HEK293 (cell line): ENCODE results near the gene SIN3A.

Experiments used
- CTCF ChIA-PET: fragments of 350-600 bp; formaldehyde crosslinking; extraction: SDS; loops from one replicate; lab custom pipeline; 2021; ENCODE audit warnings: antibody characterized with exemption; lab: Yijun Ruan, JAX
- POLR2A ChIA-PET: fragments of 300-600 bp; formaldehyde crosslinking; extraction: SDS; loops from one replicate; lab custom pipeline; 2020; ENCODE audit warnings: antibody characterized with exemption, inconsistent platforms; lab: Yijun Ruan, JAX
- H3K27ac ChIP-seq: fragments of 200-500 bp; sonication (Bioruptor generic); 2 replicates; pipeline ENCODE4 v1.5.1; 2014; ENCODE audit warnings: low read depth, low read length, control low read depth, inconsistent platforms; ENCODE audit errors: extremely low read depth
- H3K36me3 ChIP-seq, 2 experiments: fragments of 200-500 bp in 1 of 2; sonication (Bioruptor generic) in 1 of 2; 1 replicate in 1 of 2; 2 replicates in 1 of 2; pipeline ENCODE4 v1.5.1; 2014 to 2017; ENCODE audit warnings: inconsistent platforms in 2 of 2, low read length in 2 of 2; ENCODE audit not compliant: control insufficient read depth in 2 of 2, insufficient read depth in 1 of 2
- H3K4me1 ChIP-seq: fragments of 200-500 bp; sonication (Bioruptor generic); 2 replicates; pipeline ENCODE4 v1.5.1; 2014; ENCODE audit warnings: mild to moderate bottlenecking, low read length, inconsistent platforms; ENCODE audit not compliant: control insufficient read depth, insufficient read depth
- H3K4me3 ChIP-seq: 2 replicates; pipeline ENCODE4 v1.5.1; 2011; ENCODE audit warnings: low read depth, mild to moderate bottlenecking, control low read depth, low read length, moderate library complexity
- H3K9me3 ChIP-seq: fragments of 200-500 bp; sonication (Bioruptor generic); 2 replicates; pipeline ENCODE4 v1.5.1; 2014; ENCODE audit warnings: low read depth, low read length, inconsistent platforms; ENCODE audit not compliant: control insufficient read depth, insufficient read depth
- BCL11B ChIP-seq: fragments of 450-650 bp; formaldehyde crosslinking; IDR thresholded peaks from 2 replicates; pipeline ENCODE4 v1.5.1; 2016; ENCODE audit warnings: low read depth, missing biosample characterization, missing genetic modification characterization
- GFI1B ChIP-seq: fragments of 450-650 bp; formaldehyde crosslinking; IDR thresholded peaks from 2 replicates; pipeline ENCODE4 v1.5.1; 2016; ENCODE audit warnings: missing biosample characterization, missing genetic modification characterization
- GLI2 ChIP-seq: fragments of 450-650 bp; formaldehyde crosslinking; IDR thresholded peaks from 2 replicates; pipeline ENCODE4; 2017; ENCODE audit warnings: missing biosample characterization, missing genetic modification characterization, low read depth, borderline replicate concordance
- GLI4 ChIP-seq: fragments of 450-650 bp; formaldehyde crosslinking; IDR thresholded peaks from 2 replicates; pipeline ENCODE4 v1.5.1; 2016; ENCODE audit warnings: missing biosample characterization, missing genetic modification characterization
- KLF1 ChIP-seq: fragments of 450-650 bp; formaldehyde crosslinking; IDR thresholded peaks from 2 replicates; pipeline ENCODE4 v1.5.1; 2016; ENCODE audit warnings: missing biosample characterization, missing genetic modification characterization
- MZF1 ChIP-seq: fragments of 450-650 bp; formaldehyde crosslinking; IDR thresholded peaks from 2 replicates; pipeline ENCODE4 v1.5.1; 2017; ENCODE audit warnings: missing biosample characterization, missing genetic modification characterization, borderline replicate concordance
- PRDM10 ChIP-seq: fragments of 450-650 bp; formaldehyde crosslinking; IDR thresholded peaks from 2 replicates; pipeline ENCODE4 v1.5.1; 2016; ENCODE audit warnings: missing biosample characterization, missing genetic modification characterization
- RBAK ChIP-seq: fragments of 450-650 bp; formaldehyde crosslinking; IDR thresholded peaks from 2 replicates; pipeline ENCODE4 v1.5.1; 2016; ENCODE audit warnings: missing biosample characterization, missing genetic modification characterization
- ZFP41 ChIP-seq: fragments of 450-650 bp; formaldehyde crosslinking; IDR thresholded peaks from 2 replicates; pipeline ENCODE4 v1.5.1; 2016; ENCODE audit warnings: missing biosample characterization, missing genetic modification characterization, borderline replicate concordance
- ZNF221 ChIP-seq: fragments of 450-650 bp; formaldehyde crosslinking; IDR thresholded peaks from 2 replicates; pipeline ENCODE4 v1.5.1; 2017; ENCODE audit warnings: missing biosample characterization, missing genetic modification characterization, borderline replicate concordance
- ZNF394 ChIP-seq: fragments of 450-650 bp; formaldehyde crosslinking; IDR thresholded peaks from 2 replicates; pipeline ENCODE4 v1.5.1; 2016; ENCODE audit warnings: missing biosample characterization, missing genetic modification characterization, mild to moderate bottlenecking, moderate library complexity, borderline replicate concordance
- ZNF510 ChIP-seq: fragments of 450-650 bp; formaldehyde crosslinking; IDR thresholded peaks from 2 replicates; pipeline ENCODE4 v1.5.1; 2018; ENCODE audit warnings: mild to moderate bottlenecking, missing genetic modification characterization, missing biosample characterization; ENCODE audit not compliant: insufficient replicate concordance
- ZNF518A ChIP-seq: fragments of 450-650 bp; formaldehyde crosslinking; conservative IDR thresholded peaks from 2 replicates; pipeline ENCODE4 v1.5.1; 2016; ENCODE audit warnings: low read depth, missing biosample characterization, missing genetic modification characterization
- ZNF530 ChIP-seq: fragments of 450-650 bp; formaldehyde crosslinking; IDR thresholded peaks from 2 replicates; pipeline ENCODE4 v1.5.1; 2016; ENCODE audit warnings: low read depth, missing biosample characterization, missing genetic modification characterization
- ZNF585B ChIP-seq: fragments of 450-650 bp; formaldehyde crosslinking; IDR thresholded peaks from 2 replicates; pipeline ENCODE4 v1.5.1; 2016; ENCODE audit warnings: missing biosample characterization, missing genetic modification characterization
- ZSCAN16 ChIP-seq: fragments of 450-650 bp; formaldehyde crosslinking; IDR thresholded peaks from 2 replicates; pipeline ENCODE4 v1.5.1; 2016; ENCODE audit warnings: missing biosample characterization, missing genetic modification characterization
- ZSCAN23 ChIP-seq: fragments of 450-650 bp; formaldehyde crosslinking; IDR thresholded peaks from 2 replicates; pipeline ENCODE4 v1.5.1; 2016; ENCODE audit warnings: missing biosample characterization, missing genetic modification characterization
- ZXDB ChIP-seq: fragments of 450-650 bp; formaldehyde crosslinking; IDR thresholded peaks from 2 replicates; pipeline ENCODE4 v1.5.1; 2016; ENCODE audit warnings: missing biosample characterization, missing genetic modification characterization

The SIN3A gene

GRCh38 chr15:75357976-75358673 is 93.4 kb downstream of the SIN3A start:
- H3K9me3 ChIP-seq, result no peaks in the 10 kb centered on the region
- TF ChIP-seq ZXDB (tag by site-specific recombination) (no peak), GFI1B (no peak), RBAK (tag by site-specific recombination) (no peak), ZNF394 (no peak), ZNF221 (tag by site-specific recombination) (no peak), GLI2 (tag by site-specific recombination) (no peak), ZNF510 (tag by site-specific recombination) (no peak), ZSCAN23 (tag by site-specific recombination) (no peak), BCL11B (tag by site-specific recombination) (no peak)
- TF ChIP-seq, all 188 proteins: peak for 0
- ChIA-PET POLR2A (interaction anchor here (0.7 to 2.9 kb wide), 2 partner anchors 10 to 12 kb away, joined by 5 to 12 read pairs; partner anchors contain the start of gene MAN2C1), CTCF (interaction anchor here (0.6 kb wide), 1 partner anchor 328 kb away, joined by 5 read pairs; no protein-coding TSS in a partner anchor)
- Histone ChIP-seq H3K36me3 (peaks cover 2 to 78% of the 10 kb centered on the region in 2 experiments), H3K4me3 (no peak overlapping the region), H3K4me1 (no peaks in the 10 kb centered on the region), H3K27ac (no peak overlapping the region)

GRCh38 chr15:75356517-75356916 is 95.0 kb downstream of the SIN3A start:
- Histone ChIP-seq H3K4me3 (no peak overlapping the region), H3K9me3 (no peaks in the 10 kb centered on the region), H3K27ac (no peak overlapping the region), H3K36me3 (peaks cover 9 to 71% of the 10 kb centered on the region in 2 experiments), H3K4me1 (no peaks in the 10 kb centered on the region)
- ChIA-PET CTCF (interaction anchor here (0.7 to 5.8 kb wide), 2 partner anchors 11 to 83 kb away, joined by 4 to 40 read pairs; partner anchors contain the start of gene MAN2C1), POLR2A (interaction anchor here (2.0 kb wide), 1 partner anchor 11 kb away, joined by 17 read pairs; the partner anchor contains the start of gene MAN2C1)
- no peak for TF ChIP-seq ZFP41 (tag by site-specific recombination)
- no peak for TF ChIP-seq ZNF585B (tag by site-specific recombination)
- no peak for TF ChIP-seq MZF1 (tag by site-specific recombination)
- no peak for TF ChIP-seq ZSCAN16 (tag by site-specific recombination)
- TF ChIP-seq ZNF518A (tag by site-specific recombination), result no peak
- no peak for TF ChIP-seq ZNF530
- TF ChIP-seq PRDM10 (tag by site-specific recombination), result no peak
- TF ChIP-seq GLI4 (tag by site-specific recombination), result no peak
- no peak for TF ChIP-seq KLF1 (tag by site-specific recombination)
